Stimulated activated naive CD8-positive, alpha-beta T cell treated with anti-CD3 and anti-CD28 coated beads, Interleukin-15, amount 100 ng/mL, for 72 hours (primary cell): ENCODE results near the gene VCAN.

Experiments used
- ATAC-seq: fragments of 150-1000 bp; cut with Tn5 transposase; 2 replicates; pipeline ENCODE4 v1.10.0; 2021; ENCODE audit warnings: mild to moderate bottlenecking, moderate library complexity
- DNase-seq, 2 donors: peaks; one replicate each; pipeline ENCODE4 v3.0.0; 2021 to 2022
- H3K27ac Mint-ChIP-seq, 2 donors: one replicate each; pipeline ENCODE4 v1.8.0; 2022; ENCODE audit warnings: mild to moderate bottlenecking in 2 of 2, mixed read lengths in 2 of 2, moderate library complexity in 2 of 2
- H3K27me3 Mint-ChIP-seq: one replicate; pipeline ENCODE4 v1.8.0; 2022; ENCODE audit warnings: mixed read lengths
- H3K4me1 Mint-ChIP-seq: one replicate; pipeline ENCODE4 v1.8.0; 2022; ENCODE audit warnings: mild to moderate bottlenecking, mixed read lengths
- H3K4me3 Mint-ChIP-seq, 2 donors: one replicate each; pipeline ENCODE4 v1.8.0; 2022; ENCODE audit warnings: mild to moderate bottlenecking in 2 of 2, mixed read lengths in 2 of 2, moderate library complexity in 1 of 2
- H3K9me3 Mint-ChIP-seq, 2 donors: one replicate each; pipeline ENCODE4 v1.8.0; 2022; ENCODE audit warnings: mixed read lengths in 2 of 2

VCAN gene

GRCh38 chr5:83447533-83447932, 24.0 kb upstream of the VCAN start:
- Mint-ChIP-seq H3K9me3 (peaks cover 0 to 3% of the 10 kb centered on the region in 2 donors), H3K27me3 (peaks cover 14% of the 10 kb centered on the region), H3K4me1 (no peaks in the 10 kb centered on the region), H3K27ac (no peak overlapping the region), H3K4me3 (no peak overlapping the region)
- ATAC-seq (no peak), DNase-seq (no peak)

- H3K27ac Mint-ChIP-seq = no peak overlapping the region
- H3K4me1 Mint-ChIP-seq = no peaks in the 10 kb centered on the region
- no peak for ATAC-seq
- H3K27me3 Mint-ChIP-seq = peaks cover 14% of the 10 kb centered on the region
- DNase-seq = no peak
- H3K9me3 Mint-ChIP-seq = peaks cover 13 to 32% of the 10 kb centered on the region in 2 donors
- no peak overlapping the region for H3K4me3 Mint-ChIP-seq
Observed at GRCh38 chr5:83450183-83450966, 21.2 kb upstream of the VCAN start.

DNA sequence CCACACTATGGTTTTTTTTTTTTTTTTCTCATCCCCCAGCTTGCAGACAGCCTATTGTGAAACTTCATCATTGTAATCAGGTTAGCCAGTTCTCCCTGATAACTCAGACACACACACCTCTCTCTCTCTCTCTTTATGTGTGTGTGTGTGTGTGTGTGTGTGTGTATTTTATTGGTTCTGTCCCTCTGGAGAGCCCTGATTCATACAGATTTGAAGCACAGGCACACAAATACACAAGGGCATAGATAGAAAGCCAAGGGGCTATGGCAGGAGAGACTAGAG, 20.6 kb upstream of the VCAN start:
- Mint-ChIP-seq H3K4me3 (no peak overlapping the region), H3K9me3 (peaks cover 13 to 33% of the 10 kb centered on the region in 2 donors), H3K27ac (no peak overlapping the region), H3K27me3 (peaks cover 14% of the 10 kb centered on the region), H3K4me1 (no peaks in the 10 kb centered on the region)
- DNase-seq (no peak), ATAC-seq (no peak)

GRCh38 chr5:83451955-83452354, 19.6 kb upstream of the VCAN start:
- peaks cover 13 to 33% of the 10 kb centered on the region in 2 donors for H3K9me3 Mint-ChIP-seq
- H3K4me3 Mint-ChIP-seq = no peak overlapping the region
- no peak overlapping the region for H3K27ac Mint-ChIP-seq
- ATAC-seq = no peak
- peaks cover 14% of the 10 kb centered on the region for H3K27me3 Mint-ChIP-seq
- no peaks in the 10 kb centered on the region for H3K4me1 Mint-ChIP-seq
- no peak for DNase-seq

DNA sequence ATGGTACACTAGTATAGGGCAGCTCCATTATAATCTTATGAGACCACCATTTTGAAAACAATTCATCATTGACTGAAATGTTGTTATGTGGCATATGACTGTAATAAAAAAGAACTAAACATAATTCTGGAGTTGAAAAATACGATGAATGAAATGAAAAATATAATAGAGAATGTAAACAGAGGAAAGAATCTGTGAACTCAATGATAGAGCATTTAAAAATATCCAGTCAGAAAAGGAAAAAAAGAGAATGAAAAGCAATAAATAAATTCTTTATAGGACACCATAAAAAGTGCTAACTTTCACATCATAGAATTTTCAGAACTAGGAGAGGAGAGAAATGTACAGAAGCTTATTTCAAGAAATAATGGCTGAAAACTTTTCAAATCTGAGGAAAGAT, 17.6 kb upstream of the VCAN start:
- no peak for ATAC-seq
- H3K4me1 Mint-ChIP-seq = no peaks in the 10 kb centered on the region
- peaks cover 13 to 33% of the 10 kb centered on the region in 2 donors for H3K9me3 Mint-ChIP-seq

DNA sequence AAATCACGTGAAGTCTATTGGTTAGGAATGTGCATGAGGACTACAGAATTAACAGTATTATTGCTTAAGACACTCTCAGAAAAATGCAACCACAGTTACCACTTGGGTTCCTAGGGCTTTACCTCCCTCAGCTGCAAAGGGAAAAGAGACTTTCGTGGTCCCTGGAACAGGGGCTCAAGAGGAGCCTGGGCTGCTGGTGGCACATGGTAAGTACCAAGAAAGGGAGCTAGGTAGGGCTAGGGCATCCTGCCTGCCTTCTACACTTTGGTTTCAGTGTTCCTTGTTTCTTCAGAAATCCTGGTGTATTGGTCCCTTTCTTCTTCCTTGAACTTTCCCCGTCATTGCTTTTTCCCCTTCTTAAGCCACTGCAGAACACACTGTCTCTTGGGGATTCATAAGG, 7.3 kb upstream of the VCAN start:
- Mint-ChIP-seq H3K27me3 (peaks cover 41% of the 10 kb centered on the region), H3K4me3 (no peak overlapping the region), H3K27ac (no peak overlapping the region), H3K9me3 (peaks cover 5 to 7% of the 10 kb centered on the region in 2 donors), H3K4me1 (no peaks in the 10 kb centered on the region)
- ATAC-seq = no peak
- no peak for DNase-seq

More for the DNA sequence above, 17.6 kb upstream of the VCAN start:
- Mint-ChIP-seq H3K27ac (no peak overlapping the region), H3K27me3 (peaks cover 14% of the 10 kb centered on the region), H3K4me3 (no peak overlapping the region)
- DNase-seq = no peak

GRCh38 chr5:83467371-83468035, 4.0 kb upstream of the VCAN start:
- no peak overlapping the region for H3K4me3 Mint-ChIP-seq
- DNase-seq (no peak), ATAC-seq (no peak)
- peaks cover 14% of the 10 kb centered on the region for H3K4me1 Mint-ChIP-seq
- no peak overlapping the region for H3K27ac Mint-ChIP-seq
- H3K27me3 Mint-ChIP-seq = peaks cover 71% of the 10 kb centered on the region
- H3K9me3 Mint-ChIP-seq = peaks cover 5 to 7% of the 10 kb centered on the region in 2 donors

- Mint-ChIP-seq H3K27me3 (peaks cover 81% of the 10 kb centered on the region), H3K9me3 (peaks cover 1 to 2% of the 10 kb centered on the region in 2 donors)
Observed at GRCh38 chr5:83469075-83469474, 2.5 kb upstream of the VCAN start.

DNA sequence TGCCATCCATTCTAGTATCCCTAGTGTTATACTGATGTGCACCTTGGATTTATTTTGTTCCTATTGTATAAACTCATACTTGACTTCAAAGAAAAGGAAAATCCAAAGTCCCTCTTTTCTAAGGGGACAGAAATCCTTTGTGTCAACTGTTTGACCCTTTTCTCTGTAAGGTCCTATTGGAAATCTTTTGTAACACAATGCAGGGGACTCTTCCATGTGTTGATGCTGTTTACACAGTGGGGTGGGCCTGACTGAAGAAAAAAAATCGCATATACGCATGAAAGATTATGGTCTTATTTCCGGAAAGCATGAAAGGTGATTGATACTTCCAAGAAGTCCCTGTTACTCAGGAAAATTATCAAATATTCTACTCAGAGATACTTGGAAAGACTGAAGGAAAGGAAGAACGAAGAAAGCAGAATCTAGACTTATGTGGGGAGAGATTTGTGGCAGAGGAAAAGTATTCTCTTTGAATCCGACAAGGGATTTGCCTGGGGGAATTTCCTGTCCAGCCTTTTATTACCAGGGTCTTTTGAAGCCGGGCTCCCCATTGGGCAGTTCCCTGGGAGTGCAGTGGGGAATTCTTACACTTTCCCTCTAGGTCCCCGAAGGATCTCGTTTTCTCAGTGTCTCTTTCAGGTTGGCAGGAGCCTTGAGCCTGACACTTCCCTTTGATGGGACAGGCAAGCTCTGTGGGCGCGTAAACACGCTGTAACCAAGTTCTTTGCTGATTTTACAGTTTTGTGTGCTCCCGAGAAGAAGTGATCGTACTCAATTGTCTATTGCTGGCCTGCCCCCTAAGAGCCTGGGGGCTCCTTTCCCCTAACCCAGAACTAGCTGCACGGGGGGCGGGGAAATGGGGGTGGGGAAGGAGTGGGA, 779 bp upstream of the VCAN start:
- Mint-ChIP-seq H3K27ac (no peak overlapping the region), H3K4me1 (peaks cover 39% of the 10 kb centered on the region), H3K4me3 (peak overlapping the region; percentile 38 to 89), H3K27me3 (peaks cover 92% of the 10 kb centered on the region), H3K9me3 (no peaks in the 10 kb centered on the region)
- DNase-seq = peak in 1 of 2 donors; percentile 8
- ATAC-seq = no peak

More at GRCh38 chr5:83469075-83469474, 2.5 kb upstream of the VCAN start:
- DNase-seq (no peak), ATAC-seq (no peak)
- H3K27ac Mint-ChIP-seq = no peak overlapping the region
- peaks cover 30% of the 10 kb centered on the region for H3K4me1 Mint-ChIP-seq
- no peak overlapping the region for H3K4me3 Mint-ChIP-seq

DNA sequence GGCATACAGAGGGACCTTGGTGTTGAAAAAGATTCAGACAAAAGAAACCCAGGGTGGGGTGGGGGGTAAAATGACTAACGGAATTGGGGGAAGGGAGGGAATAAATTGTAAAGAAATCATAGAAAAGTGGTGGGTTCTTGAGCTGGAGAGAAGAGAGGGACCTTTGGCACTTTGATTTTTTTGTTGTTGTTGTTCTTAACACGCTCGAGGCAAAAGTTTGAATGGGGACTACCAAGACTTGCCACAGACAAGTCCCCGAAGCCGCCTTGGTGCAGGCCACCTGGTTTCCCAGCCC, 616 bp downstream of the VCAN start:
- Mint-ChIP-seq H3K4me1 (peaks cover 39% of the 10 kb centered on the region), H3K27me3 (peaks cover 95% of the 10 kb centered on the region), H3K9me3 (no peaks in the 10 kb centered on the region), H3K4me3 (peak overlapping the region; percentile 88 to 89), H3K27ac (no peak overlapping the region)
- no peak for DNase-seq
- no peak for ATAC-seq

- peaks cover 89% of the 10 kb centered on the region for H3K27me3 Mint-ChIP-seq
- peak overlapping the region; percentile 88 to 89 for H3K4me3 Mint-ChIP-seq
- H3K27ac Mint-ChIP-seq = no peak overlapping the region
- DNase-seq (peak; percentile 28 to 30), ATAC-seq (peak; percentile 79)
- H3K9me3 Mint-ChIP-seq = no peaks in the 10 kb centered on the region
- peaks cover 39% of the 10 kb centered on the region for H3K4me1 Mint-ChIP-seq
Observed at GRCh38 chr5:83472508-83473345, 1.2 kb downstream of the VCAN start.

DNA sequence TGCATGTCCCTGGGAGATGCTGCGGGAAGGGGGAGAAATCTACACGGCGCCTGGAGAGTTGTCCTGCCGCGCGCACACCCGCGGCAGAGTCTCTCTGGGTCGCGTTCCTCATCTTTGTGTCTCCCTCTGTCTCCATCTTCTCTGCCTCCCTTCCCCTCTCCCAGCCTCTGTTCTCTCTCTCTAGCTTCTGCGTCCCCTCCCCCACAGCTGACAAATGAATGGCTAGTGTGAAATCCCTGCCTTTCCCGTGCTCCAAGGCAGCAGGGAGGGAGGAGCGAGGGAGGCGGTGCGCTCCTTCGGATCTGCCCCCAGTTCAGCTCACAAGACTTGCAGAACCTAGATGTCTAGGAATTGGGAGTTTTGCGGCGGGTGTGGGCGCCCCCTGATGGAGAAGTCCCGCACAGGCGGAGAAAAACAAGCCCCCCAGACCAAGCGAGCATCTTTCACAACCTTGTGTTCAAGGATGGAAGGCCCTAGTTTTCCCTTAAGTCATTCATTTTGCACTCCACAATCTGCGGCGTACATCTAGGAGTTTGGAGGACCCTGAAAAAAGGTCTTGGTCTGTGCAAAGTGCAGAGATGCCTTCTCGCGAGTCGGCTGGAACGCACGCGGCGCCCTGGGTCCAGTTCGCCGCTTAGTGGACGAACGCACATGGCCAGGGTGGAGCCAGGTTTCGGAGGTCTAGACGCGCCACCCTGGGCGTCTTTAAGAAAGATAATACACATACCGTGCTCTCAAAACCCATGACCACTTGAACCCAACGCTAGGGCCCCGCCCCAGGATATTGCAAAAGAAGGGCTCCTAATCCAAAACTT, 2.0 kb downstream of the VCAN start:
- Mint-ChIP-seq H3K27ac (peak overlapping the region in 1 of 2 donors; percentile 81), H3K27me3 (peaks cover 82% of the 10 kb centered on the region), H3K4me3 (peak overlapping the region; percentile 88 to 89), H3K9me3 (no peaks in the 10 kb centered on the region), H3K4me1 (peaks cover 39% of the 10 kb centered on the region)
- peak; percentile 66 for ATAC-seq
- peak; percentile 65 to 68 for DNase-seq

- Mint-ChIP-seq H3K27ac (peak overlapping the region; percentile 76 to 81), H3K27me3 (peaks cover 79% of the 10 kb centered on the region), H3K9me3 (no peaks in the 10 kb centered on the region), H3K4me1 (peaks cover 39% of the 10 kb centered on the region), H3K4me3 (peak overlapping the region; percentile 88 to 89)
- ATAC-seq (peak; percentile 72), DNase-seq (peak; percentile 25 to 59)
Observed at GRCh38 chr5:83474161-83474796, 2.7 kb downstream of the VCAN start.

GRCh38 chr5:83474991-83475390, 3.4 kb downstream of the VCAN start:
- peaks cover 81% of the 10 kb centered on the region for H3K27me3 Mint-ChIP-seq
- H3K4me1 Mint-ChIP-seq = peaks cover 39% of the 10 kb centered on the region
- H3K4me3 Mint-ChIP-seq = peak overlapping the region in 1 of 2 donors; percentile 88
- H3K27ac Mint-ChIP-seq = no peak overlapping the region
- no peak for DNase-seq
- H3K9me3 Mint-ChIP-seq = no peaks in the 10 kb centered on the region
- no peak for ATAC-seq
